Left ventricle myocardium inferior (tissue), 1 donor: ENCODE measurements around the gene FARS2. TPM values are rescaled to one million over a fixed set of nuclear protein-coding genes. Genes with fewer than 3 reads are reported as not detected.

Source experiments
- DNase-seq: peaks from one replicate; pipeline ENCODE4 v3.0.0-alpha.2; 2020
- H3K27ac ChIP-seq: fragments of 200-600 bp; replicated peaks from 2 replicates; pipeline ENCODE4 v1.8.0; 2021
- H3K27me3 ChIP-seq: fragments of 200-600 bp; 2 replicates; pipeline ENCODE4 v1.8.0; 2021; ENCODE audit warnings: low read depth
- H3K36me3 ChIP-seq: fragments of 200-600 bp; 2 replicates; pipeline ENCODE4 v1.8.0; 2021
- H3K4me1 ChIP-seq: fragments of 200-600 bp; 2 replicates; pipeline ENCODE4 v1.8.0; 2021
- H3K4me3 ChIP-seq: fragments of 200-600 bp; 2 replicates; pipeline ENCODE4 v1.8.0; 2021; ENCODE audit warnings: mild to moderate bottlenecking, moderate library complexity
- H3K9me3 ChIP-seq: fragments of 200-600 bp; replicated peaks from 2 replicates; pipeline ENCODE4 v1.8.0; 2021
- intact Hi-C: fragments of 100-400 bp; cut with micrococcal nuclease; formaldehyde crosslinking; loops from one replicate; pipeline ENCODE4 v1.11.0; 2022
- total RNA-seq: library from RNA; stranded (reverse); fragmentation: NEBNext Ultra II Directional; extraction: Animal tissue kit (Norgen Biotek cat#: 25700); gene quantifications from one replicate; pipeline ENCODE4 v1.2.1, GENCODE V29; 2021
- TF ChIP-seq, protein P1 (sequence below): fragments of 200-600 bp; IDR thresholded peaks from 2 replicates; pipeline ENCODE4 v1.8.0; 2021; ENCODE audit warnings: antibody characterized with exemption, mild to moderate bottlenecking, borderline replicate concordance
- donor health status: DM: no; HTN: yes; CAD: no; lungs with severe emphysema.

FARS2 gene
- total RNA-seq, 1 donor from 2014 or later, result 16.7 TPM

DNA sequence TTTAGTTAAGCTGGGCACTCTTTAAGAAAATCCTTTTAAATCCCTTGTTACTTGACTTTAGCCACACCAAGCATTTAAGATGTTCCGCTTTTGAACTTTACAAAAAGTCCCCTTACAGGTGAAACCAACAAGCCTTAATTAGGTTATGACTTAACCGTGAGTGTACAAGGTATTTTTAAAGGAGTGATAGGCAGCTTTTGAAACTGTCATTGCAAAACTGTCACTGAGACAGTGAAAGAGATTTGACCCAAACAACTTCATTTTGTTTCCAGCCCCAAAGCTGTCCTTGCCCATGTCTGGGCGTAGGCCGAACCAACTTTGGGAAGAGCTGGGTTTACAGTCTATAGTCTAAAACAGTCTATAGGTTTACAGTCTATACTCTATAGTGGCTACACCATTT is 305.4 kb downstream of the FARS2 start:
- intact Hi-C loops, result no loop called here

DNA sequence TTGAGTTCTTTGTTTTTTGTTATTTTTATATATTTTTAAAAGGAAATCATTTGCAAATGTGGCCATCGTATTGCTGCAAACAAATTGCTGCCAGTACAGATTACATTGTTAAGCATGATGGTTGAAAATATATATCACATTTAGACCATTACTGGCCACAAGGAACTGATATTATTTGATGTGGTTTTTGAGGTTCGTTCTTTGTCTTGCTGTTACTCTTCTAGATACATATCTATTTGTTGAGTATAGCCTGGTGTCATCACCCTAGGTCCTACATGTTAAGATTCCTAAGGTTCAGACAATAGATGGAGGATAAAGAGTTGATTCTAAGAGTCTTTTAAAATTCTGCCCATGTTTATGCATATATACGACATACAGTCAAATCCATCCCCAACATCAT is 306.0 kb downstream of the FARS2 start:
- intact Hi-C loops, result no loop called here
- Histone ChIP-seq H3K4me1 (no peaks in the 10 kb centered on the region), H3K36me3 (no peaks in the 10 kb centered on the region), H3K4me3 (no peak overlapping the region), H3K27me3 (no peaks in the 10 kb centered on the region), H3K27ac (no peak overlapping the region), H3K9me3 (no peaks in the 10 kb centered on the region)
- DNase-seq, result no peak
- TF ChIP-seq, protein P1, sequence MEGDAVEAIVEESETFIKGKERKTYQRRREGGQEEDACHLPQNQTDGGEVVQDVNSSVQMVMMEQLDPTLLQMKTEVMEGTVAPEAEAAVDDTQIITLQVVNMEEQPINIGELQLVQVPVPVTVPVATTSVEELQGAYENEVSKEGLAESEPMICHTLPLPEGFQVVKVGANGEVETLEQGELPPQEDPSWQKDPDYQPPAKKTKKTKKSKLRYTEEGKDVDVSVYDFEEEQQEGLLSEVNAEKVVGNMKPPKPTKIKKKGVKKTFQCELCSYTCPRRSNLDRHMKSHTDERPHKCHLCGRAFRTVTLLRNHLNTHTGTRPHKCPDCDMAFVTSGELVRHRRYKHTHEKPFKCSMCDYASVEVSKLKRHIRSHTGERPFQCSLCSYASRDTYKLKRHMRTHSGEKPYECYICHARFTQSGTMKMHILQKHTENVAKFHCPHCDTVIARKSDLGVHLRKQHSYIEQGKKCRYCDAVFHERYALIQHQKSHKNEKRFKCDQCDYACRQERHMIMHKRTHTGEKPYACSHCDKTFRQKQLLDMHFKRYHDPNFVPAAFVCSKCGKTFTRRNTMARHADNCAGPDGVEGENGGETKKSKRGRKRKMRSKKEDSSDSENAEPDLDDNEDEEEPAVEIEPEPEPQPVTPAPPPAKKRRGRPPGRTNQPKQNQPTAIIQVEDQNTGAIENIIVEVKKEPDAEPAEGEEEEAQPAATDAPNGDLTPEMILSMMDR, result no peak

More for the DNA sequence above, 305.4 kb downstream of the FARS2 start:
- Histone ChIP-seq H3K4me1 (no peaks in the 10 kb centered on the region), H3K36me3 (no peaks in the 10 kb centered on the region), H3K4me3 (no peak overlapping the region), H3K27ac (no peak overlapping the region), H3K9me3 (no peaks in the 10 kb centered on the region), H3K27me3 (no peaks in the 10 kb centered on the region)
- DNase-seq, result no peak
- TF ChIP-seq, protein P1, result no peak

DNA sequence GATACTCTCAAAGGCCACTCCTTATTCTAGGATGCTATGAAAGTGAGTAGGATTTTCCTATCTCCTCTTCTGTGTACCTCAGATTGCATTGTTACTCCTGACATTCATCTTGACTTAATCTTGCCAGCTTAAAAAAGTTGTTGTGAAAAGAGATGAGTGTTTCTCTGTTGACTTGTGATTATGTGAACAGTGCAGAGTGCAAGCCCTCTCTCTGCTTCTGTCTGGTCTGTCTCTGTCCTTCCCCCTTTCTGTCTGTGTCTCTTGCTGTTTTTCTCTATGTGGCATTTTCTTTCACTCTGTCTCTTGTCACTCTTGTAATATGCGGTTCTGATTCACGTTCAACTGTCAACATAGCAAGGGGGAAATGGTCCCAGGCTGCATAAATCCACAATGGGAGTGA is 306.6 kb downstream of the FARS2 start:
- Histone ChIP-seq H3K27ac (no peak overlapping the region), H3K4me3 (no peak overlapping the region), H3K9me3 (no peaks in the 10 kb centered on the region), H3K36me3 (no peaks in the 10 kb centered on the region), H3K27me3 (no peaks in the 10 kb centered on the region), H3K4me1 (no peaks in the 10 kb centered on the region)
- no peak for DNase-seq
- intact Hi-C loops, result no loop called here
- TF ChIP-seq, protein P1, result no peak

DNA sequence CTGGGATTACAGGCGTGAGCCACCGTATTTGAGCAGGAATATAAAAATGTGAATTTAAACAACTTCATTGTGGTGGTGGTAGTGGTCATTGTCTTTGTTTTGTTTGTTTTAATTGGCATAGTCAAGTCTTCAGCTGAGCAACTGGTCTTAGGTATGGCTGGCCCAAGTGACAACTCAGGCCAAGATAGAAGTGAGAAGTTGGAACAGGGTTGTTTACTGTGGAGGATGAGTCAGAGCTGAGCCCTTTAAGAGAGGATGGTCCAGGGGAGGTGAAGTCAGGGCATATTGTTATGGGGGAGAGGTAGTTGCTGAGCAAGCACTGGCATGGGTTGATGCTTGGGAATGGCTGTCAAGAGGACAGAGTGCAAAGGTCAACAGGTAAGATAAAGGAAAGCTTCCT is 308.2 kb downstream of the FARS2 start:
- H3K27me3 ChIP-seq, result no peaks in the 10 kb centered on the region
- peaks cover 10% of the 10 kb centered on the region for H3K9me3 ChIP-seq
- H3K36me3 ChIP-seq, result no peaks in the 10 kb centered on the region
- no peaks in the 10 kb centered on the region for H3K4me1 ChIP-seq
- H3K27ac ChIP-seq, result no peak overlapping the region
- no peak overlapping the region for H3K4me3 ChIP-seq
- TF ChIP-seq, protein P1, result no peak
- intact Hi-C loops, result no loop called here
- no peak for DNase-seq

DNA sequence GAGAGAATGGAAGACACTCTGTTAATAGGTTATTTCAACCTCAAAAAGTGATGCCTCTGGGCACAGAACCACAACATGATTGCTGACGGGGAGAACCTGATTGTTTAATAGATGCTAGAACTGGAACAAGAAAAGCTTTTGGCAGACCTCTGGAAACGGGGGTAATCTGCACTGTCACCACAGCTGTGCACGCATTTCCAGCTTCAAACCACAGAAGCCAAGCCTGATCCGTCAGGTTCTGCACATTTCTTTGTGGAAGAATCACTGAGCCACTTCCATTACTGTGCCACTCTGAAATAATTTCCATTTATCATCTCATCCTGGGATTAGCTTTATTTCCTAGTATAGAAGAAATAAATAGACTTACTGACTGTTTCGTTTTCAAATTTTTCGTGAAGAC is 309.3 kb downstream of the FARS2 start:
- Histone ChIP-seq H3K4me1 (no peaks in the 10 kb centered on the region), H3K4me3 (no peak overlapping the region), H3K27ac (no peak overlapping the region), H3K36me3 (no peaks in the 10 kb centered on the region), H3K9me3 (peaks cover 21% of the 10 kb centered on the region), H3K27me3 (no peaks in the 10 kb centered on the region)
- intact Hi-C loops, result no loop called here
- no peak for DNase-seq
- TF ChIP-seq, protein P1, result no peak
